ENCODE results near the gene SPATA25. TPM values are rescaled to one million over a fixed set of nuclear protein-coding genes. Genes with fewer than 3 reads are reported as not detected.

SPATA25 gene
- polyA plus RNA-seq, 1 donor (not counting 4 experiments of a cell fraction or from before 2014, with no cell fraction given) = not detected

GRCh38 chr20:45908084-45908483 is 20.7 kb upstream of the SPATA25 start:
- FAIRE-seq = no peak

GRCh38 chr20:45907219-45907948 is 20.0 kb upstream of the SPATA25 start:
- H3K9ac ChIP-seq (ENCODE audit: control insufficient read depth, extremely low read depth, insufficient read depth, low read length) = no peak overlapping the region
- H3K9me3 ChIP-seq (ENCODE audit: control insufficient read depth, low read depth, low read length) = no peaks in the 10 kb centered on the region
- TF ChIP-seq EZH2 (IDR thresholded peaks at IDR 0.05; ENCODE audit: low read length) = no peak
- no peak for TF ChIP-seq CTCF (optimal IDR thresholded peaks at IDR 0.05 in 1 of 3, IDR thresholded peaks at IDR 0.05 in 1 of 3, conservative IDR thresholded peaks at IDR 0.05 in 1 of 3; ENCODE audit: extremely low read depth in 1 of 3, insufficient read depth in 2 of 3, low read length in 3 of 3)
- H3K4me3 ChIP-seq (ENCODE audit: control insufficient read depth in 2 of 3, extremely low read depth in 1 of 3, insufficient read depth in 2 of 3, low read depth in 1 of 3, low read length in 3 of 3) = no peak overlapping the region
- FAIRE-seq = no peak
- peaks cover 27% of the 10 kb centered on the region for H3K4me1 ChIP-seq (ENCODE audit: control insufficient read depth, extremely low read depth, insufficient read depth, low read length)
- no peak overlapping the region for H3K4me2 ChIP-seq (ENCODE audit: control insufficient read depth, extremely low read depth, insufficient read depth, low read depth, low read length)
- H4K20me1 ChIP-seq (ENCODE audit: control insufficient read depth, extremely low read depth, insufficient read depth, low read length) = no peaks in the 10 kb centered on the region
- no peaks in the 10 kb centered on the region for H3K79me2 ChIP-seq (ENCODE audit: control insufficient read depth, insufficient read depth, low read length)
- H3K36me3 ChIP-seq (ENCODE audit: control insufficient read depth in 2 of 2, extremely low read depth in 1 of 2, insufficient read depth in 2 of 2, low read length in 2 of 2) = peaks cover 7 to 14% of the 10 kb centered on the region in 2 experiments
- dilution Hi-C loops (cut with MboI; ENCODE audit: extremely low pct_ligation_motif_present, low sequenced_read_pairs) = no loop called here
- no peak overlapping the region for H3K27ac ChIP-seq (ENCODE audit: control insufficient read depth, insufficient read depth, low read length)
- no peak overlapping the region for H2AFZ ChIP-seq (ENCODE audit: control insufficient read depth, low read length)
- H3K27me3 ChIP-seq (ENCODE audit: control insufficient read depth, extremely low read depth, insufficient read depth, low read length) = no peaks in the 10 kb centered on the region
- peaks cover 7% of the 10 kb centered on the region for H3K9me1 ChIP-seq (ENCODE audit: control insufficient read depth, extremely low read depth, insufficient read depth, low read length)
- no peak for DNase-seq (ENCODE audit: low read depth, low spot score)

More at GRCh38 chr20:45908084-45908483, 20.7 kb upstream of the SPATA25 start:
- no peak overlapping the region for H3K4me3 ChIP-seq (ENCODE audit: control insufficient read depth in 2 of 3, extremely low read depth in 1 of 3, insufficient read depth in 2 of 3, low read depth in 1 of 3, low read length in 3 of 3)
- H3K9me1 ChIP-seq (ENCODE audit: control insufficient read depth, extremely low read depth, insufficient read depth, low read length) = peaks cover 7% of the 10 kb centered on the region
- dilution Hi-C loops (cut with MboI; ENCODE audit: extremely low pct_ligation_motif_present, low sequenced_read_pairs) = no loop called here
- no peaks in the 10 kb centered on the region for H3K79me2 ChIP-seq (ENCODE audit: control insufficient read depth, insufficient read depth, low read length)
- peaks cover 7 to 11% of the 10 kb centered on the region in 2 experiments for H3K36me3 ChIP-seq (ENCODE audit: control insufficient read depth in 2 of 2, extremely low read depth in 1 of 2, insufficient read depth in 2 of 2, low read length in 2 of 2)
- no peaks in the 10 kb centered on the region for H4K20me1 ChIP-seq (ENCODE audit: control insufficient read depth, extremely low read depth, insufficient read depth, low read length)
- no peaks in the 10 kb centered on the region for H3K9me3 ChIP-seq (ENCODE audit: control insufficient read depth, low read depth, low read length)
- TF ChIP-seq CTCF (optimal IDR thresholded peaks at IDR 0.05 in 1 of 3, IDR thresholded peaks at IDR 0.05 in 1 of 3, conservative IDR thresholded peaks at IDR 0.05 in 1 of 3; ENCODE audit: extremely low read depth in 1 of 3, insufficient read depth in 2 of 3, low read length in 3 of 3) = no peak
- no peak for TF ChIP-seq EZH2 (IDR thresholded peaks at IDR 0.05; ENCODE audit: low read length)
- no peaks in the 10 kb centered on the region for H3K27me3 ChIP-seq (ENCODE audit: control insufficient read depth, extremely low read depth, insufficient read depth, low read length)
- no peak overlapping the region for H3K4me2 ChIP-seq (ENCODE audit: control insufficient read depth, extremely low read depth, insufficient read depth, low read depth, low read length)
- peaks cover 29% of the 10 kb centered on the region for H3K4me1 ChIP-seq (ENCODE audit: control insufficient read depth, extremely low read depth, insufficient read depth, low read length)
- no peak for DNase-seq (ENCODE audit: low read depth, low spot score)
- no peak overlapping the region for H3K9ac ChIP-seq (ENCODE audit: control insufficient read depth, extremely low read depth, insufficient read depth, low read length)
- no peak overlapping the region for H3K27ac ChIP-seq (ENCODE audit: control insufficient read depth, insufficient read depth, low read length)
- H2AFZ ChIP-seq (ENCODE audit: control insufficient read depth, low read length) = no peak overlapping the region
